OCI-LY7 (cell line): ENCODE results near the gene KIZ. TPM values are rescaled to one million over a fixed set of nuclear protein-coding genes. Genes with fewer than 3 reads are reported as not detected.

Experiments used
- BruUV-seq: library from RNA; stranded (reverse); fragments of 400-500 nt; replicated peaks from 2 replicates; lab custom pipeline; 2021; lab: Mats Ljungman, UMichigan
- CTCF ChIA-PET: fragments of 300-600 bp; sonication (Branson Sonifier 250); formaldehyde crosslinking; loops from one replicate; lab custom pipeline; 2022; ENCODE audit warnings: antibody characterized with exemption; ENCODE audit not compliant: unreplicated experiment; lab: Charles Lee
- POLR2A ChIA-PET: fragments of 300-600 bp; sonication (Branson Sonifier 250); formaldehyde crosslinking; loops from one replicate; lab custom pipeline; 2022; ENCODE audit warnings: antibody characterized with exemption; lab: Charles Lee
- DNase-seq: peaks from one replicate; pipeline ENCODE4 v3.0.0-alpha.2; 2015; ENCODE audit warnings: low spot score
- H2AFZ ChIP-seq: fragments of 200-600 bp; sonication (generic), shearing (Covaris generic); 2 replicates; pipeline ENCODE4 v1.6.1; 2014; ENCODE audit warnings: mild to moderate bottlenecking, antibody characterized with exemption, low read length, moderate library complexity
- H3K27ac ChIP-seq: fragments of 200-600 bp; sonication (generic); 2 replicates; pipeline ENCODE4 v1.5.1; 2014; ENCODE audit warnings: mixed run types, low read depth, mild to moderate bottlenecking, moderate library complexity, low read length, inconsistent platforms; ENCODE audit not compliant: poor library complexity, severe bottlenecking
- H3K36me3 ChIP-seq: fragments of 200-600 bp; sonication (generic); 2 replicates; pipeline ENCODE4 v1.6.1; 2014; ENCODE audit warnings: mild to moderate bottlenecking, antibody characterized with exemption, low read length, moderate library complexity, mixed read lengths; ENCODE audit not compliant: insufficient read depth
- H3K4me1 ChIP-seq: fragments of 200-600 bp; sonication (generic); 2 replicates; pipeline ENCODE4 v1.5.1; 2014; ENCODE audit warnings: mild to moderate bottlenecking, low read length; ENCODE audit not compliant: insufficient read depth, poor library complexity, severe bottlenecking
- H3K4me2 ChIP-seq: fragments of 200-600 bp; sonication (generic); 2 replicates; pipeline ENCODE4 v1.6.1; 2014; ENCODE audit warnings: mild to moderate bottlenecking, low read length
- H3K4me3 ChIP-seq: fragments of 200-600 bp; sonication (generic); 2 replicates; pipeline ENCODE4 v1.5.1; 2014; ENCODE audit warnings: mild to moderate bottlenecking, low read depth, low read length; ENCODE audit not compliant: poor library complexity, severe bottlenecking
- H3K79me2 ChIP-seq: fragments of 200-600 bp; sonication (generic); 2 replicates; pipeline ENCODE4 v1.6.1; 2016; ENCODE audit warnings: low read depth, mild to moderate bottlenecking, low read length, moderate library complexity, mixed read lengths; ENCODE audit not compliant: insufficient read depth
- H3K9me2 ChIP-seq: fragments of 200-600 bp; sonication (generic); 2 replicates; pipeline ENCODE4 v1.6.1; 2016; ENCODE audit warnings: mild to moderate bottlenecking, low read length, mixed read lengths; ENCODE audit not compliant: insufficient read depth
- H3K9me3 ChIP-seq: fragments of 200-600 bp; sonication (generic); 2 replicates; pipeline ENCODE4 v1.6.1; 2014; ENCODE audit warnings: mild to moderate bottlenecking, mixed run types, low read length, mixed read lengths
- H4K20me1 ChIP-seq: fragments of 200-600 bp; sonication (generic); 2 replicates; pipeline ENCODE4 v1.6.1; 2014; ENCODE audit warnings: mild to moderate bottlenecking, antibody characterized with exemption, low read length, moderate library complexity, mixed read lengths; ENCODE audit not compliant: insufficient read depth
- EZH2phosphoT487 ChIP-seq: fragments of 200-600 bp; sonication (generic); IDR thresholded peaks from 2 replicates; pipeline ENCODE4 v1.6.1; 2018; ENCODE audit warnings: low read depth, borderline replicate concordance, mild to moderate bottlenecking, mixed run types, antibody characterized with exemption, low read length, moderate library complexity, mixed read lengths
- intact Hi-C: fragments of 100-400 bp; cut with micrococcal nuclease; formaldehyde crosslinking; loops from one replicate; pipeline ENCODE4 v1.10.0; 2022; ENCODE audit not compliant: unreplicated experiment
- total RNA-seq, 2 experiments: library from RNA; depleted of rRNA in 1 of 2; stranded (reverse); fragments of >200 nt in 1 of 2; shearing (Covaris generic) in 1 of 2; gene quantifications; 2 replicates each; pipeline ENCODE4 v1.2.3, GENCODE V29; 2014 to 2022
- TF ChIP-seq, protein P1 (sequence below): fragments of 200-600 bp; sonication (generic); conservative IDR thresholded peaks from 2 replicates; pipeline ENCODE4 v1.5.1; 2014; ENCODE audit warnings: mild to moderate bottlenecking, antibody characterized with exemption, low read length, moderate library complexity, mixed read lengths

Gene KIZ
- total RNA-seq, 2 experiments from 2014 or later: 16.0 to 23.7 TPM

DNA sequence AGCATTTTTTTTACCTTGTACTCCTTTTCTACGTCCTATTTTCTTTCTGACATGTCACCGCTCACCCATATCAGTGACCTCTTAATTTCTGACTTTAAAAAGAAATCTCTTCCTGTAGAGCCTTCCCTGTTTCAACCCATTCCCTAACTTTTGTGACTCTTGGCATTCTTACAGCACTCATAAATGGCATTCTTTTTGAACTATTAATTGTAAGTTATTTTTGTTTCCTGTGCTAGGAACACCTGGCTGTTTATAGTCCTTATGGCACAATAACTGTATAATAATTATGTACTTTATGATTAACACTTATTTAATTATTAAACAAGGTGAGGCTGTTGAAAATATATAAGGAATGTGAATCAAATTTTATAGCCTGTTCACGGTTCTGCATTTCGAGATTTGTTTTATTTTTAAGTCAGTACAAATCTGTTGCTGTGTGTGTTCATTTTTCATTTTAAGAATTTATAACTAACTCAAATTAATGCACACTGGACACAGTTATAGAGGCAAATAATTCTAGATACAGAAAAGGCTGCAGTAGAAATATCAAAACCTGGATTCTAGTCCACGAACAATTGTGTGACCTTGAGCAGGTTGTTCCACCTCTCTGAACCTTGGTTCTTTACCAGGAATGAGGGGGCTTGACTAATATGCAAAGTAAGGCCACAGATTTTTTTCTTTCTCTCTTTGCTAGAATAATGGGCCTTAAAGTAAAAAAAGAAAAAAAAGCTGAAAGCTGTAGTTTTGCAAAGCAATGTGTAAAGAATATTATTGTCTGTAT lies 1.5 kb downstream of the KIZ start:
- intact Hi-C loops: loop anchor here (5.0 to 10.0 kb wide), 2 partner anchors 80 to 177 kb away; partner anchors contain the start of gene XRN2

DNA sequence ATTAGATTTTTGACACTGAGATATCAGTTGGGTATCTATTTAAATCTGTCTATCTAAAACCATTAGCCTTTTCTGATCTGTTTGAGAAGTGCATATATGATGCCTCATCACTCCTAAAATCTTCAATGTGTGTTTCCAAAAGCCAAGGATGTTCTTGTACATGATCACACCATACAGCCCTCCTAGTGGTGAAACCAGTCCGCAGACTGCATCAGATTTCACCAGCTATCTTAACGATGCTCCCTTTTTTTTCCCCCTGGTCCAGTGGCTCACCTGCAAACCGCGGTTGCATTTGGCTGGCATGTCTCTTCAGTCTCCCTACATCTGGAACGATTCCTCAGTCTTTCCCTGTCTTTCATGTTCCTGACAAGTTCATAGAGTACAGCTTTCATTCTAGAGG lies 4.0 kb downstream of the KIZ start:
- POLR2A ChIA-PET: interaction anchor here (0.5 kb wide), 1 partner anchor 148 kb away, joined by 3 read pairs; no protein-coding TSS in a partner anchor
- DNase-seq: no peak
- BruUV-seq: no TSS peak
- Histone ChIP-seq H2AFZ (no peak overlapping the region), H3K27ac (no peak overlapping the region), H3K4me2 (no peak overlapping the region), H3K4me1 (peaks cover 18% of the 10 kb centered on the region), H3K9me2 (no peaks in the 10 kb centered on the region), H3K36me3 (peaks cover 3% of the 10 kb centered on the region), H3K79me2 (peaks cover 17% of the 10 kb centered on the region; the same call in 1 of the 2 replicates), H3K9me3 (no peaks in the 10 kb centered on the region), H4K20me1 (no peaks in the 10 kb centered on the region), H3K4me3 (no peak overlapping the region)
- no peak for TF ChIP-seq EZH2phosphoT487
- TF ChIP-seq, protein P1, sequence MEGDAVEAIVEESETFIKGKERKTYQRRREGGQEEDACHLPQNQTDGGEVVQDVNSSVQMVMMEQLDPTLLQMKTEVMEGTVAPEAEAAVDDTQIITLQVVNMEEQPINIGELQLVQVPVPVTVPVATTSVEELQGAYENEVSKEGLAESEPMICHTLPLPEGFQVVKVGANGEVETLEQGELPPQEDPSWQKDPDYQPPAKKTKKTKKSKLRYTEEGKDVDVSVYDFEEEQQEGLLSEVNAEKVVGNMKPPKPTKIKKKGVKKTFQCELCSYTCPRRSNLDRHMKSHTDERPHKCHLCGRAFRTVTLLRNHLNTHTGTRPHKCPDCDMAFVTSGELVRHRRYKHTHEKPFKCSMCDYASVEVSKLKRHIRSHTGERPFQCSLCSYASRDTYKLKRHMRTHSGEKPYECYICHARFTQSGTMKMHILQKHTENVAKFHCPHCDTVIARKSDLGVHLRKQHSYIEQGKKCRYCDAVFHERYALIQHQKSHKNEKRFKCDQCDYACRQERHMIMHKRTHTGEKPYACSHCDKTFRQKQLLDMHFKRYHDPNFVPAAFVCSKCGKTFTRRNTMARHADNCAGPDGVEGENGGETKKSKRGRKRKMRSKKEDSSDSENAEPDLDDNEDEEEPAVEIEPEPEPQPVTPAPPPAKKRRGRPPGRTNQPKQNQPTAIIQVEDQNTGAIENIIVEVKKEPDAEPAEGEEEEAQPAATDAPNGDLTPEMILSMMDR: no peak
- CTCF ChIA-PET: no interaction called here
- intact Hi-C loops: loop anchor here (5.0 to 10.0 kb wide), 2 partner anchors 83 to 175 kb away; partner anchors contain the start of gene XRN2

More for the DNA sequence above, 1.5 kb downstream of the KIZ start:
- H3K4me2 ChIP-seq: peak overlapping the region; percentile 94
- 0 out of 2 replicates have a peak overlapping the region, but pooled peaks have one; percentile 100 for H2AFZ ChIP-seq
- TF ChIP-seq EZH2phosphoT487: no peak
- no peaks in the 10 kb centered on the region for H3K9me2 ChIP-seq
- POLR2A ChIA-PET: interaction anchor here (1.0 to 1.8 kb wide), 4 partner anchors 7 to 496 kb away, joined by 3 to 5 read pairs (median 3); no protein-coding TSS in a partner anchor
- no peaks in the 10 kb centered on the region for H3K9me3 ChIP-seq
- H3K36me3 ChIP-seq: peaks cover 3% of the 10 kb centered on the region
- BruUV-seq: no TSS peak
- peaks cover 17% of the 10 kb centered on the region; the same call in 1 of the 2 replicates for H3K79me2 ChIP-seq
- no peaks in the 10 kb centered on the region for H4K20me1 ChIP-seq
- peaks cover 20% of the 10 kb centered on the region for H3K4me1 ChIP-seq
- CTCF ChIA-PET: no interaction called here
- H3K4me3 ChIP-seq: peak overlapping the region; percentile 100
- H3K27ac ChIP-seq: no peak overlapping the region
- no peak for DNase-seq

DNA sequence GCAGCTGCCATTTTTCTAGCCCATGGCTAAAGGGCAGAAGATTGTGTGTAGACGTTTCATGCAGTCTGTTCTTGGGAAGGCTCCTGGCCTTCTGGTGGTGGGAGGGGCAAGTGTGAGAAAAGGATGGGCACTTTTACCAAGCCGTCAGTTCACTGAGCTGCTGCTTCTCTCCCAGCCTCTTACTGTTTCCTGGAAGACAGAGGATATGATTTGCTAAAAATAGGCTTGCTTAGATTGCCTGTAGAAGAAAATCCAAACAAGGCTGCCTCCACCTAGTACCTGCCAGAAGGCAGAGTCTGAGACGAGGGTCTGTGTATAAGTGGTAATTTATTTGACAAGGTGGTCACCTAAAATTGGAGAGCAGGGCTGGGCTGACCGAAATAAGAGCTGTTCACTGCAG lies 7.5 kb downstream of the KIZ start:
- H3K27ac ChIP-seq: no peak overlapping the region
- H3K4me2 ChIP-seq: no peak overlapping the region
- CTCF ChIA-PET: no interaction called here
- H4K20me1 ChIP-seq: no peaks in the 10 kb centered on the region
- H3K4me1 ChIP-seq: no peaks in the 10 kb centered on the region
- TF ChIP-seq EZH2phosphoT487: no peak
- TF ChIP-seq, protein P1: no peak
- POLR2A ChIA-PET: no interaction called here
- no peaks in the 10 kb centered on the region for H3K9me3 ChIP-seq
- DNase-seq: no peak
- no TSS peak for BruUV-seq
- H3K36me3 ChIP-seq: peaks cover 18% of the 10 kb centered on the region
- no peaks in the 10 kb centered on the region for H3K79me2 ChIP-seq
- H3K9me2 ChIP-seq: no peaks in the 10 kb centered on the region
- no peak overlapping the region for H3K4me3 ChIP-seq
- intact Hi-C loops: no loop called here
- no peak overlapping the region for H2AFZ ChIP-seq
